Right lobe of liver (tissue), 6 donors: ENCODE results near the gene CTDP1. TPM values are rescaled to one million over a fixed set of nuclear protein-coding genes. Genes with fewer than 3 reads are reported as not detected.
A peak's percentile ranks its signal among the peaks of the same experiment; 100 is the strongest.

ENCODE experiments used
- ATAC-seq, 4 donors: fragments of 200-7000 bp; cut with Tn5 transposase; one replicate each; pipeline ENCODE4 v1.9.1; 2020; ENCODE audit warnings: mild to moderate bottlenecking in 4 of 4, moderate library complexity in 4 of 4
- DNase-seq, 3 donors: peaks; one replicate each; pipeline ENCODE4 v3.0.0-alpha.2; 2020
- H3K27ac ChIP-seq, 3 donors: fragments of 200-600 bp; one replicate each; pipeline ENCODE4 v1.8.0; 2022
- H3K27me3 ChIP-seq, 2 donors: fragments of 200-600 bp; one replicate each; pipeline ENCODE4 v1.8.0; 2022
- H3K36me3 ChIP-seq, 4 donors: fragments of 200-600 bp; sonication (generic) in 1 of 4; one replicate each; pipeline versions ENCODE4 v1.5.1 to v1.8.0; 2017 to 2022; ENCODE audit warnings: control low read depth in 1 of 4
- H3K4me1 ChIP-seq, 4 donors: fragments of 200-600 bp; sonication (generic) in 1 of 4; one replicate each; pipeline versions ENCODE4 v1.5.1 to v1.8.0; 2017 to 2022; ENCODE audit warnings: control low read depth in 1 of 4
- H3K4me3 ChIP-seq, 3 donors: fragments of 200-600 bp; one replicate each; pipeline ENCODE4 v1.8.0; 2022
- H3K9me3 ChIP-seq, 4 donors: fragments of 200-600 bp; sonication (generic) in 1 of 4; one replicate each; pipeline versions ENCODE4 v1.5.1 to v1.8.0; 2017 to 2022; ENCODE audit warnings: control low read depth in 1 of 4
- POLR2A ChIP-seq: fragments of 450-650 bp; IDR thresholded peaks from one replicate; pipeline ENCODE4 v1.6.1; 2017; ENCODE audit warnings: antibody characterized with exemption, mild to moderate bottlenecking
- WGBS: methylation state at CpG from one replicate; pipeline ENCODE4 v1.1.6; 2018; ENCODE audit warnings: low coverage, low lambda C conversion rate; ENCODE audit not compliant: insufficient coverage; ENCODE audit errors: missing lambda C conversion rate; 5-methylcytosine and 5-hydroxymethylcytosine counted together
- intact Hi-C, 2 donors: fragments of 100-400 bp; cut with DNase I; formaldehyde crosslinking; loops; one replicate each; pipeline versions ENCODE4 v1.11.2 to v1.14.1; 2022
- total RNA-seq, 6 experiments: library from RNA; depleted of rRNA in 2 of 6; stranded (reverse); fragments of >200 nt in 2 of 6; fragmentation: NEBNext Ultra II Directional in 3 of 6; extraction: Animal tissue kit (Norgen Biotek cat#: 25700) in 3 of 6; gene quantifications; one replicate each; pipeline versions ENCODE4 v1.1.0 to v1.2.4, GENCODE V29; 2016 to 2023
- TF ChIP-seq, protein P1 (sequence below), 4 donors: fragments of 200-600 bp in 3 of 4; fragments of 450-650 bp in 1 of 4; IDR thresholded peaks; one replicate each; pipeline versions ENCODE4 v1.5.1 to v1.8.0; 2016 to 2022; ENCODE audit warnings: antibody characterized with exemption in 4 of 4, mild to moderate bottlenecking in 2 of 4
- donor health status: DM: no; HTN: yes; CAD: no.
- donor health status: DM: no; HTN: no; CAD: no.
- donor health status: DM: no; HTN: no; CAD: no.
- donor health status: DM: no; HTN: yes; CAD: no.
- donor health status: DM: no; HTN: yes; CAD: no.

CTDP1 gene
- total RNA-seq, 6 experiments from 2014 or later = 7.5 to 10.4 (median 8.2) TPM

DNA sequence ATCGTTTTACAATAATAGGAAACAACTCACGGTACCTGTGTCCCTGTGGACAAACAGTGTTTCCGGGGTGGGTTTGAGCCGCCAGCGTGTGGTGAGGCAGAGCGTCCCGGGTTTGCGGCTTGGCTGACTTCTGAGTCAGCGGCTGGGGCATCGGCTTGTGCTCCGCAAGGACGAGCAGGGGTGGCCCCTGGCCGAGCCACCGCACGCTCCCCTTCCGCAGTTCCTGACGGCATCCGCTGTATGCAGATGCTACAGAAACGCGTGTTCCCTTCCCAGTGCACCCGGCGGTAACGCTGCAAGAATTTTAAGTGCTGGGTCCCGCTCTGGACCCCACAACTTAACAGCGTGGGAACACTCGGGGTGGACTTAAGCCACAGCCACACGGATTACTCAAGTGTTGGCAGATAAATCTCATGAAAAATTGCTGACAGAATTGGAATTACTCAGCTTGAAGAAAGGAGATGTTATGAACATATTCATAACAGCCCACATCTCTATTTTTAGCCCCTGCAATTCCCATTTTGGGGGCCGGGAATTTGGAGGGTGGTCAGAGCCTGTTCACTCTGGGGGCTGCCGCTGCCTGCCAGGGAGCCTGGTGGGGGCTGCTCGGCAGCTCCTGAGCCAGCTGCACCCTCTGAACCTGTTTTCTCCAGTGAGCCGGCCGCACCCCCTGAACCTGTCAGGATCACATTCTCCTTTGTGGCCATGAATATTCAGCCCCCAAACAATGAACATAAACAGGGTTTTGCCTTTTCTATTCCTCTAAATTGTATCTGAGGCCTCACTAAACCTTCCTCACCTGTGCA, 105.6 kb downstream of the CTDP1 start:
- H3K4me3 ChIP-seq = no peak overlapping the region
- intact Hi-C loops = no loop called here
- H3K4me1 ChIP-seq = no peaks in the 10 kb centered on the region
- TF ChIP-seq, protein P1, sequence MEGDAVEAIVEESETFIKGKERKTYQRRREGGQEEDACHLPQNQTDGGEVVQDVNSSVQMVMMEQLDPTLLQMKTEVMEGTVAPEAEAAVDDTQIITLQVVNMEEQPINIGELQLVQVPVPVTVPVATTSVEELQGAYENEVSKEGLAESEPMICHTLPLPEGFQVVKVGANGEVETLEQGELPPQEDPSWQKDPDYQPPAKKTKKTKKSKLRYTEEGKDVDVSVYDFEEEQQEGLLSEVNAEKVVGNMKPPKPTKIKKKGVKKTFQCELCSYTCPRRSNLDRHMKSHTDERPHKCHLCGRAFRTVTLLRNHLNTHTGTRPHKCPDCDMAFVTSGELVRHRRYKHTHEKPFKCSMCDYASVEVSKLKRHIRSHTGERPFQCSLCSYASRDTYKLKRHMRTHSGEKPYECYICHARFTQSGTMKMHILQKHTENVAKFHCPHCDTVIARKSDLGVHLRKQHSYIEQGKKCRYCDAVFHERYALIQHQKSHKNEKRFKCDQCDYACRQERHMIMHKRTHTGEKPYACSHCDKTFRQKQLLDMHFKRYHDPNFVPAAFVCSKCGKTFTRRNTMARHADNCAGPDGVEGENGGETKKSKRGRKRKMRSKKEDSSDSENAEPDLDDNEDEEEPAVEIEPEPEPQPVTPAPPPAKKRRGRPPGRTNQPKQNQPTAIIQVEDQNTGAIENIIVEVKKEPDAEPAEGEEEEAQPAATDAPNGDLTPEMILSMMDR (IDR thresholded peaks at IDR 0.05) = no peak
- TF ChIP-seq POLR2A = no peak
- peaks cover 0 to 3% of the 10 kb centered on the region in 2 donors for H3K27me3 ChIP-seq
- no peak overlapping the region for H3K27ac ChIP-seq
- H3K9me3 ChIP-seq = no peaks in the 10 kb centered on the region
- H3K36me3 ChIP-seq = no peaks in the 10 kb centered on the region
- 69% methylated on average over 12 of the region's 32 CpGs for WGBS
- ATAC-seq (no peak), DNase-seq (peak in 1 of 3 donors; percentile 43)

DNA sequence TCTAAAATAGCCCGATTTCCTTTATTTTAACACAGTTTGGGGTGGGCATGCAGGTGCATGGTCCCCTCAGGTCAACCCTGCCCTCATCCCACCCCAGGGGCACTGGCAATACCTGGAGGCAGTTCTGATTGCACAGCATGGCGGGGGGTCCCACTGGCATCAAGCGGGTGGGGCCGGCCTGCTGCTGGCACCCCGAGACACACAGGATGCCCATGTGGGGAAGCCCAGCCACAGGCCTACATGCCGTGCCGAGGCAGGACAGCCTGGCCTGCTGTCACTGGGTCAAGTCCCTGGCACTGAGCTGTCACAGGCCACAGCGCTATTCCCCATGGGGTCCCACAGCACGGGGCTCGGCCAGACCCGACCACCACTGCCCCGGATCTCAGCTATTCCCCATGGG, 106.2 kb downstream of the CTDP1 start:
- Histone ChIP-seq H3K27me3 (peaks cover 0 to 3% of the 10 kb centered on the region in 2 donors), H3K27ac (no peak overlapping the region), H3K4me3 (no peak overlapping the region), H3K4me1 (no peaks in the 10 kb centered on the region), H3K9me3 (no peaks in the 10 kb centered on the region), H3K36me3 (no peaks in the 10 kb centered on the region)
- 63% methylated on average over 1 of the region's 12 CpGs for WGBS
- TF ChIP-seq, protein P1 (IDR thresholded peaks at IDR 0.05) = no peak
- TF ChIP-seq POLR2A = no peak
- ATAC-seq (no peak), DNase-seq (peak in 1 of 3 donors; percentile 40)
- intact Hi-C loops = no loop called here

DNA sequence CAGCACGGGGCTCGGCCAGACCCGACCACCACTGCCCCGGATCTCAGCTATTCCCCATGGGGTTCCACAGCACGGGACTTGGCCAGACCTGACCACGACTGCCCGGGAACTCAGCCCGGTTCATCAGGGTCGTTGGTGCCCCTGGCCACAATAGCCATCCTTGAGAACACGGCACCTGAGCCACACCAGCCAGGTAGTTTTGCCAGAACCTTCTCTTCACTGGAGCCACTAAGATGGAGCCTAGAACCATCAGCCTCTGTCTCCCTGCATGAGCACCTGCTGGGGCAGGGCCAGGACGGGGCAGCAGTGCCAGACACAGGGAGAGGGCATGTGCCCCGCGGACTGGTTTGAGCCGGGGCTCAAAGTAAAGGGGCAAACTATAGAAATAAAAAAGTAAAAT, 106.7 kb downstream of the CTDP1 start:
- ATAC-seq (no peak), DNase-seq (peak in 1 of 3 donors; percentile 22)
- Histone ChIP-seq H3K36me3 (no peaks in the 10 kb centered on the region), H3K9me3 (no peaks in the 10 kb centered on the region), H3K4me1 (peaks cover 0 to 2% (median 0%) of the 10 kb centered on the region in 4 donors), H3K27me3 (peaks cover 0 to 3% of the 10 kb centered on the region in 2 donors), H3K27ac (no peak overlapping the region), H3K4me3 (no peak overlapping the region)
- TF ChIP-seq, protein P1 (IDR thresholded peaks at IDR 0.05) = no peak
- no peak for TF ChIP-seq POLR2A
- intact Hi-C loops = no loop called here
- WGBS = 63% methylated on average over 2 of the region's 14 CpGs

DNA sequence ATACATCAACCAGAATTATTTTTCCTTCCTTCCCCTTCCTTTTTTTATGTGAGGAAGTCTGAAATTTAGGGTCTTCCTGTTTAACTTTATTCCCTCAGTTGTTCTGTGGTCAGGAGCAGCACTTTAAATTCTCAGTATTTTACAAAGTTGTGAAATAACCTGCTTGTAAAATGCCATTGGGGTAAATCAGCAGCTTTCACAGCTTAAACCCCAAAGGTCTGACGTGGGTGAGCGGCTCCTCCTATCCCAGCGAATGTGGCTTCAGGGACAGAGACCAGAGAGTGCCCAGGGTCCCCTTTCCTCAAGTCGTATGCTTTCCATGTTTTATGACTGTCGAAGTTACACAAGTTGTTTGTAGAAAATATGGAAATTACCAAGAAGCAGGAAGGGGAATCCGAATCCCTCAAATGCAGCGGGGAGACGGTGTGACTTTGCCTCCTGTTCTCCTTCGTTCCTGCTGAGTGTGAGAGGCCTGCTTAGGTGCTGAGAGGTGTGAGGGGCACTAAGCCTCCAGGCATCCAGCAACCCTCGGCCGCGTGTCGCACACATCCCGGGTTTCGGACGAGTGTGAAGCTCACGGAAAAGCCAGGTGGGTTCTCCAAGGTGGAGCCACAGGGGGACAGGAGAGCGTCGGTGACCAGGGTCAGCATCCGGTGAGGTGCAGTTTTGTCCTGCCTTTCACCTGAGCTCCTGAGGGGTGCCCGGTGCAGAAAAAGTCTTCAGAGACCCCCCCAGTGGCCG, 107.4 kb downstream of the CTDP1 start:
- H3K9me3 ChIP-seq = no peaks in the 10 kb centered on the region
- intact Hi-C loops = no loop called here
- no peak overlapping the region for H3K27ac ChIP-seq
- H3K36me3 ChIP-seq = no peaks in the 10 kb centered on the region
- peaks cover 0 to 7% (median 0%) of the 10 kb centered on the region in 4 donors for H3K4me1 ChIP-seq
- DNase-seq = peak in 1 of 3 donors; percentile 41
- TF ChIP-seq, protein P1 (IDR thresholded peaks at IDR 0.05) = no peak
- TF ChIP-seq POLR2A = no peak
- H3K4me3 ChIP-seq = no peak overlapping the region
- WGBS = 55% methylated on average over 5 of the region's 22 CpGs
- no peak for ATAC-seq
- peaks cover 0 to 3% of the 10 kb centered on the region in 2 donors for H3K27me3 ChIP-seq
